IPS-18a (cell line): ENCODE measurements around the gene CAMK2B.

Experiments
- H3K27ac ChIP-seq: one replicate; pipeline ENCODE4 v1.5.1; 2013; ENCODE audit warnings: low read length
- H3K27me3 ChIP-seq: one replicate; pipeline ENCODE4 v1.6.1; 2013; ENCODE audit warnings: mild to moderate bottlenecking, low read length; ENCODE audit not compliant: control insufficient read depth, insufficient read depth
- H3K36me3 ChIP-seq: one replicate; pipeline ENCODE4 v1.6.1; 2013; ENCODE audit warnings: low read depth, low read length; ENCODE audit not compliant: control insufficient read depth
- H3K4me1 ChIP-seq: one replicate; pipeline ENCODE4 v1.6.1; 2013; ENCODE audit warnings: low read depth, low read length; ENCODE audit not compliant: control insufficient read depth
- H3K4me3 ChIP-seq: one replicate; pipeline ENCODE4 v1.5.1; 2013; ENCODE audit warnings: low read length
- H3K9ac ChIP-seq: one replicate; pipeline ENCODE4 v1.6.1; 2013; ENCODE audit warnings: mild to moderate bottlenecking, low read length, moderate library complexity
- H3K9me3 ChIP-seq: one replicate; pipeline ENCODE4 v1.6.1; 2013; ENCODE audit warnings: low read depth, low read length; ENCODE audit not compliant: control insufficient read depth

Gene CAMK2B

DNA sequence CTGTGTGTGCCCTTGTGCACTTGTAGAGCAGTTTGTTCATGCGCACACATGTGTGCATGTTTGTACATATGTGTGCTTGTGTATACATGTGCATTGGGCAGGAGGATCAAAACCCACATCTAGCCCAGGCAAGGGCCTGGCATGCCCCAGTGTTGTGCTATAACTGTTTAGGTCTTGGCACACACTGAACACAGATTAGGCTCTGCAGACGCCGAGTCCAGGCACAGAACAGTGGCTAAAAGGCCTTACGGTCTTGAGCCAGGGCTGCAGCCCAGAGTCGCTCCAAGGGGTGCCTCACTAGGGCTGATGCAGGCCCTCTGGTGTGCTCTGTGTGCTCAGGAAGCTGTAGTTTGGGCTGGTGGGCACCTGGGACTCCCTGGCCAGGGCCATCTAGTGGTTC lies 68.9 kb downstream of the CAMK2B start:
- no peak overlapping the region for H3K9ac ChIP-seq
- no peaks in the 10 kb centered on the region for H3K36me3 ChIP-seq
- H3K27ac ChIP-seq, result no peak overlapping the region
- H3K9me3 ChIP-seq, result no peaks in the 10 kb centered on the region
- no peak overlapping the region for H3K4me3 ChIP-seq
- no peaks in the 10 kb centered on the region for H3K4me1 ChIP-seq
- no peaks in the 10 kb centered on the region for H3K27me3 ChIP-seq

DNA sequence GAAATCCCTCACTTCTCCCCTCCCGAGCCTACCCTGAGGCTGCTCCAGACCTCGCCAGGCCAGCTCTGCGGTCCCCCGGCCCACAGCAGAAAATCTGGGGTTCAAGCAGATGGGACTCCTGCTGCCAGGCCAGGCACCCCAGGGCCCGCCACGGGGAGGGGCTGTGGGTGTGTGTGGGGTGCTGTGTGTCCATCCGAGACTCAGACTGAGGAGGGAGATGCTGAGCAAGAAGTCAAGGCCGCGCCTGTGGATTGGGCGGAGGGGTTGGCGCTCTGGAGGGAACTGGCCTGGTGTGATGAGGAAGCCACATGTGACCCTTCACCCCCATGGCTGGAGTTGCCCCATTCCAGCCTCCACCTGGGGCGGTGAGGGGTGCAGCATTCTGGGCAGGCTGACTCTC lies 73.5 kb downstream of the CAMK2B start:
- Histone ChIP-seq H3K9ac (no peak overlapping the region), H3K36me3 (no peaks in the 10 kb centered on the region), H3K4me3 (no peak overlapping the region), H3K9me3 (no peaks in the 10 kb centered on the region), H3K27ac (no peak overlapping the region), H3K27me3 (no peaks in the 10 kb centered on the region), H3K4me1 (no peaks in the 10 kb centered on the region)

DNA sequence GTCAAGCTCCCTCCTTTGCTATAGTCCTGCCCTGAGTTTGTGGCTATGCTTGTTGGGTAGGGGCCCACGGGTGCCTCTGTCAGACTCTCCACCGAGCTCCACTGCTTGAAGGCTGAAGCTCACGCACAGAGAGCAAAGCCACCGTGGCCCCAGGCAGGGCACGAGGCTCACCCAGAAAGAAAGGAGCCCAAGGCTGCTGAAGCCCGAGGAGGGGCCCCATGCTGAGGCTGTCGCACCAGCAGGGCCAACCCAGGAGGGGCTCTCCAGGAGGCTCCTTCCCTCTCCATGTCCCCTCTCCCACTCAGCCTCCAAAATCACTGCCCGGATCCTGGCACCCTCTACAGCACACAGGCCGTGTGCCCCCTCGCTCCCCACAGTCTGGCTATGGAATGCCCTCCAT lies 74.1 kb downstream of the CAMK2B start:
- Histone ChIP-seq H3K4me3 (no peak overlapping the region), H3K9me3 (no peaks in the 10 kb centered on the region), H3K9ac (no peak overlapping the region), H3K27me3 (no peaks in the 10 kb centered on the region), H3K4me1 (no peaks in the 10 kb centered on the region), H3K27ac (no peak overlapping the region), H3K36me3 (no peaks in the 10 kb centered on the region)

- Histone ChIP-seq H3K4me3 (no peak overlapping the region), H3K9me3 (no peaks in the 10 kb centered on the region), H3K27me3 (no peaks in the 10 kb centered on the region), H3K36me3 (no peaks in the 10 kb centered on the region), H3K9ac (no peak overlapping the region), H3K4me1 (no peaks in the 10 kb centered on the region), H3K27ac (no peak overlapping the region)
Measured at GRCh38 chr7:44249639-44250234, 75.7 kb downstream of the CAMK2B start.

DNA sequence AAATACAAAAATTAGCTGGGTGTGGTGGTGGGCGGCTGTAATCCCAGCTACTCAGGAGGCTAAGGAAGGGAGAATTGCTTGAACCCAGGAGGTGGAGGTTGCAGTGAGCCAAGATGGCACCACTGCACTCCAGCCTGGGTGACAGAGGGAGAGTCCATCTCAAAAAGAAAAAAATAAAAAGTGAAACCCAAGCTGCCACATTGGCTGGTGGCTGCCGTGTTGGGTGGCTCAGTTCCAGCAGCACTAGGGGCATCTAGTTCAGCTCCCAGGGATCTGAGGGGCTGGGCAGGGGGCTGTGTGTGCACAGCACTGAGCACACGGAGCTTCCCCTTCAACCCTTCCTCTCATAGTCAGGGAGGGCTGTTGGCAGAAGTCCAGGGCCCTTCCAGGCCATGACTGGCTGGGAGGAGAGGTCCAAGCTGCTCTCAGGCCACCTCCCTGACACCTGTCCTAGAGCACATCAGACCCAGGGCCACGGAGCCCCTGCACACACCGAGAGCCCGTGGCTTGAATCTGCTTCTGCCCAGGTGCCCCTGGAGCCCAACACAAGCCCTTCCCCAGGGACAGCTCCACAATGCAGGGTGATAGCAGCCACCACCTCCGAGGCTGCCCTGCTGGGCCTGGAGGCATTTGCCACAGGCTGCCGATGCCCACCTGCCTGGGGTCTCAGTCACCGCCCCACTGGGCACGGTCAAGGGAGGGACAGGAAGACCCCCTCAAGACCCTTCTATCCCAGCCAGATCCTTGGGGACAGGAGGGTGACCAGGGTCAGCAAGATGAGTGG lies 77.3 kb downstream of the CAMK2B start:
- Histone ChIP-seq H3K4me1 (no peaks in the 10 kb centered on the region), H3K27me3 (no peaks in the 10 kb centered on the region), H3K27ac (no peak overlapping the region), H3K9me3 (no peaks in the 10 kb centered on the region), H3K9ac (no peak overlapping the region), H3K36me3 (no peaks in the 10 kb centered on the region), H3K4me3 (no peak overlapping the region)

DNA sequence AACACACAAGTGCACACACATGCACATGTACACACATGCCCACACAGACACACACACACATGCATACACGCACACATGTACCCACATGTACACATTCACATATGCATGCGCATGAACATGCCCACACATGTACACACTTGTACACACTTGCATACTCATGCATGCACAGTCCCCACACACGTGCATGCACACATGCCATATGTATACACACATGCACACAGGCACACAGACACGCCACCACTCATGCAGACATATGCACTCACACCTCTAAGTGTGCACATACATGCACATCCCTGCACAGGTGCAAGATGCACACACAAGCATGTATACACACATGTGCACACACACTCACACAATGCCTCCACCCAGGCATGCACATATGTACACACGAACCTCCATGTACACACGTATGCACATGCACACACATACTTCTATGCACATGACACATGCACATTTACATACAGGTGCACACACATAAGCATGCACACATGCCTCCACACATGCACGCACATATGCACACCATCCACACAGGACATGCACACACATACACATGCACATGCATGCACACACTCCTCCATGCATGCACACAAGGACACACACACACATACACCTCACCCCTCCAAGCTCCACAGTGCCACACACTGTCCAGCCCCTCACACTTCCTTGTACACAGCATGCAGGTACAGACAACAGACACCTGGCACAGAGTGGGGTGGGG lies 78.8 kb downstream of the CAMK2B start:
- no peaks in the 10 kb centered on the region for H3K36me3 ChIP-seq
- H3K4me1 ChIP-seq, result no peaks in the 10 kb centered on the region
- H3K9me3 ChIP-seq, result no peaks in the 10 kb centered on the region
- no peak overlapping the region for H3K4me3 ChIP-seq
- H3K27me3 ChIP-seq, result no peaks in the 10 kb centered on the region
- H3K27ac ChIP-seq, result no peak overlapping the region
- H3K9ac ChIP-seq, result no peak overlapping the region

- no peak overlapping the region for H3K27ac ChIP-seq
- H3K36me3 ChIP-seq, result no peaks in the 10 kb centered on the region
- no peak overlapping the region for H3K9ac ChIP-seq
Measured at GRCh38 chr7:44244282-44244681, 81.1 kb downstream of the CAMK2B start.

DNA sequence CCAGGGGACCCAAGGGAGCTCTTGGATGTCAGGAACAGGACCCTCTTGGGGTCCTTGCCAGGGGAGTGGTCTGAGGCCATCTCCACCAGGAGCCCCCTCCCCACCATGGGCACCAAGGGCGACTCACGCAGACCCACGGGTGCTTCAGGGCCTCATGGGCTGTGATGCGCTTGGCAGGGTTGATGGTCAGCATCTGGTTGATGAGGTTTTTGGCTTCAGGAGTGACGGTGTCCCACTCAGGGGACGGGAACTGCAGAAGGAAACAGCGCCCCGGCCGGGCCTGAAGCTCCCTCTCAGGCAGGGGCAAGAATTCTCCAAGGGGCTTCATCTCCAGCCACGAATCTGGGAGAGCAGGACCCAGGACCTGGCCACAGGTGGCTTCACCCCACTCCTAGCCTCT lies 83.3 kb downstream of the CAMK2B start:
- H3K36me3 ChIP-seq, result no peaks in the 10 kb centered on the region
- H3K4me1 ChIP-seq, result no peaks in the 10 kb centered on the region
- H3K27ac ChIP-seq, result no peak overlapping the region
- H3K27me3 ChIP-seq, result no peaks in the 10 kb centered on the region
- no peak overlapping the region for H3K9ac ChIP-seq
- H3K9me3 ChIP-seq, result no peaks in the 10 kb centered on the region
- no peak overlapping the region for H3K4me3 ChIP-seq

More at GRCh38 chr7:44244282-44244681, 81.1 kb downstream of the CAMK2B start:
- no peak overlapping the region for H3K4me3 ChIP-seq
- no peaks in the 10 kb centered on the region for H3K27me3 ChIP-seq
- no peaks in the 10 kb centered on the region for H3K4me1 ChIP-seq
- H3K9me3 ChIP-seq, result no peaks in the 10 kb centered on the region

- Histone ChIP-seq H3K27ac (no peak overlapping the region), H3K4me1 (no peaks in the 10 kb centered on the region), H3K9ac (no peak overlapping the region), H3K36me3 (no peaks in the 10 kb centered on the region), H3K27me3 (no peaks in the 10 kb centered on the region), H3K4me3 (no peak overlapping the region), H3K9me3 (no peaks in the 10 kb centered on the region)
Measured at GRCh38 chr7:44240983-44241510, 84.3 kb downstream of the CAMK2B start.

DNA sequence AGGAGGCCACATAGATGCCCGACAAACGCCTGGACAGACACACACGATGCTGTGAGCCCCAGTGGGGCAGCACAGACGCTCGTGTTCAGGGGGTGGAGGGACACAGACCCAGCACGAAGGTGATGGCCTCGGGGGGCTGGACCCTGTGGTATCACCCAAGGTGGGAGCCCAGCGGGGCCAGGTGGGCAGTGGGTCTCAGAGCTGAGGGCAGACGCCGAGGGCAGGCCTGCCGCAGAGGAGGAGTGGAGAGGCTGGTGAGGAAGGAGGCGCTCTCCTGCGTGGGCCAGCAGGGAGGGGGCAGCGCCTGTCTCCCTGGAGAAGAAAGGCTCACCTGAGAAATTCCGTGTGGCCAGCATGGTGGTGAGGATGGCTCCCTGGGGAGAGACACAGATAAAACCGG lies 85.0 kb downstream of the CAMK2B start:
- Histone ChIP-seq H3K9ac (no peak overlapping the region), H3K27me3 (no peaks in the 10 kb centered on the region)

DNA sequence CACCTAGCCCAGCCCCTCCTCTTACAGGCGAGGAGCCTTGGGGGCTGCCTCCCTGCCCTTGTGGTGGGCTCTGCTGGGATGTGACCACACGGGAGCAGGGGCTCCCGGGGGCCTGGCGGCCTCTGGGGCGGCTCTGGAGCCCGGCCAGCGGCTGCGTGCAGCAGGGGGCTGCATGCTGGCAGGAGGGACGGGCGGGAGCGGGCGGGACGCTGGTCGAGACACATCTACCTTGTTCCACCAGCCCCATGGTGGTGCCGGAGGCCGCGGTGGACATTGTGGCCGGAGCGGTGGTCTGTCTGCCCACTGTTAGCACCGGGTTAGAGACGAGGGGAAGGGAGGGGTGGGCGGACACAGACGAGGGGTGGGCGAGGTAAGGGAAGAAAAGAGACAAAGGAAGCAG lies 86.0 kb downstream of the CAMK2B start:
- Histone ChIP-seq H3K36me3 (no peaks in the 10 kb centered on the region), H3K9ac (no peak overlapping the region), H3K4me1 (no peaks in the 10 kb centered on the region), H3K9me3 (no peaks in the 10 kb centered on the region), H3K27me3 (no peaks in the 10 kb centered on the region), H3K27ac (no peak overlapping the region), H3K4me3 (no peak overlapping the region)

More for the DNA sequence above, 85.0 kb downstream of the CAMK2B start:
- no peak overlapping the region for H3K4me3 ChIP-seq
- H3K36me3 ChIP-seq, result no peaks in the 10 kb centered on the region
- no peaks in the 10 kb centered on the region for H3K9me3 ChIP-seq
- H3K4me1 ChIP-seq, result no peaks in the 10 kb centered on the region
- no peak overlapping the region for H3K27ac ChIP-seq
